ENCODE measurements around the gene C5. TPM values are rescaled to one million over a fixed set of nuclear protein-coding genes. Genes with fewer than 3 reads are reported as not detected.

C5 gene
- total RNA-seq, 1 experiment from 2014 or later: 0.74 TPM

DNA sequence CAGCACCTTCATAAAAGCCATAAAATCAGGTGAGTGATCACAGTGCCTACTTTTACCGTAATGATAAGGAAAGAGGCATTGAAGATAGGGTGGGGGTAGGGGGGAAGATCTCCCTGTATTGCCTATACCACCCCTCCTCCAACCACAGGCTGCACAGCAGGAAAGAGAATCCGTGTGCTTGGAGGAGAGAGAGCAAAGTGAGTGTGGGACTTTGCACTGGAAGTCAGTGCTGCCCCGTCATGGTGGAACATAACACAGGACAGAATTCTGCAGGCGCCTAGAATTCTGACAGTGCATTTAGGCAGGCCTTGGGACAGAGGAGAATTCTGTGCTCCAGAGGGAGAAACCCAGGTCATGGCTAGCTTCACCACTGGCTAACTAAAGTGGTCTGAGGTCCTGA is 3.5 kb upstream of the C5 start:
- H2BK120ac ChIP-seq (ENCODE audit: low read depth, low read length, poor library complexity, severe bottlenecking): no peak overlapping the region
- H2BK15ac ChIP-seq (ENCODE audit: low read depth, low read length): no peak overlapping the region
- Mint-ChIP-seq H3K4me3 (no peak overlapping the region), H3K9me3 (no peaks in the 10 kb centered on the region), H3K27me3 (ENCODE audit: low read depth) (peaks cover 1% of the 10 kb centered on the region), H3K4me1 (peaks cover 5 to 11% of the 10 kb centered on the region in 2 experiments), H3K36me3 (ENCODE audit: insufficient read depth in 1 of 3, low read depth in 3 of 3) (no peaks in the 10 kb centered on the region), H3K27ac (no peak overlapping the region)
- no peak overlapping the region for H3K4me2 ChIP-seq (ENCODE audit: insufficient read depth, insufficient read length, low read length)
- no peak overlapping the region for H2BK12ac ChIP-seq (ENCODE audit: insufficient read length, low read depth, low read length)
- no peak overlapping the region for H3K9ac ChIP-seq (ENCODE audit: extremely low read depth, insufficient read length, low read length)
- H3K4me1 ChIP-seq (ENCODE audit: insufficient read depth, low read length): no peaks in the 10 kb centered on the region
- H3T11ph ChIP-seq (ENCODE audit: low read length): no peak overlapping the region
- H3K79me1 ChIP-seq (ENCODE audit: insufficient read depth, low read depth, low read length, poor library complexity, severe bottlenecking): no peaks in the 10 kb centered on the region
- no peak overlapping the region for H2AFZ ChIP-seq (ENCODE audit: low read length)
- H3K18ac ChIP-seq (ENCODE audit: insufficient read length, low read depth, low read length): no peak overlapping the region
- H4K91ac ChIP-seq (ENCODE audit: insufficient read length, low read depth, low read length): no peak overlapping the region
- no peaks in the 10 kb centered on the region for H3K79me2 ChIP-seq (ENCODE audit: insufficient read depth, low read length)
- no peak overlapping the region for H3K14ac ChIP-seq (ENCODE audit: insufficient read depth, low read length)
- H3K27ac ChIP-seq (ENCODE audit: insufficient read length, low read depth, low read length): no peak overlapping the region
- no peaks in the 10 kb centered on the region for H3K23me2 ChIP-seq (ENCODE audit: insufficient read length, low read depth, low read length, poor library complexity, severe bottlenecking)
- no peak for TF ChIP-seq CTCF (conservative IDR thresholded peaks at IDR 0.05)
- no peak overlapping the region for H2AK5ac ChIP-seq (ENCODE audit: insufficient read length, low read length)
- no peaks in the 10 kb centered on the region for H3K9me3 ChIP-seq (ENCODE audit: control insufficient read depth, low read depth, low read length)
- no peak overlapping the region for H2BK20ac ChIP-seq (ENCODE audit: low read depth, low read length, poor library complexity, severe bottlenecking)
- no peak for DNase-seq
- no peak overlapping the region for H4K5ac ChIP-seq (ENCODE audit: insufficient read length, low read depth, low read length)
- WGBS (ENCODE audit: extremely low coverage, insufficient read length, low lambda C conversion rate): no CpG with 5 or more reads among the region's 4 CpGs
- no peak overlapping the region for H4K8ac ChIP-seq (replicated peaks; ENCODE audit: insufficient read length, low read depth, low read length)
- H3K23ac ChIP-seq (ENCODE audit: insufficient read length, low read depth, low read length): no peak overlapping the region
- H3K56ac ChIP-seq (ENCODE audit: insufficient read length, low read depth, low read length): no peak overlapping the region
- no peak overlapping the region for H3K4ac ChIP-seq (ENCODE audit: low read depth, low read length)
- H4K20me1 ChIP-seq (ENCODE audit: control insufficient read depth, insufficient read depth, insufficient read length): no peaks in the 10 kb centered on the region
- no peak overlapping the region for H2BK5ac ChIP-seq (ENCODE audit: insufficient read length, low read length)
- H3K27me3 ChIP-seq (ENCODE audit: insufficient read depth, low read length): no peaks in the 10 kb centered on the region

All from H9 (cell line).